GM21515 (cell line): ENCODE results near the gene CASP9.

Experiments used
- ATAC-seq: cut with Tn5 transposase; IDR thresholded peaks from one replicate; pipeline ENCODE4 v1.9.1; 2021; ENCODE audit not compliant: unreplicated experiment

The CASP9 gene

GRCh38 chr1:15451014-15451722 is 72.8 kb downstream of the CASP9 start:
- ATAC-seq: no peak

GRCh38 chr1:15449567-15449966 is 74.4 kb downstream of the CASP9 start:
- no peak for ATAC-seq

- ATAC-seq: no peak
Measured at GRCh38 chr1:15448877-15449462, 75.0 kb downstream of the CASP9 start.

DNA sequence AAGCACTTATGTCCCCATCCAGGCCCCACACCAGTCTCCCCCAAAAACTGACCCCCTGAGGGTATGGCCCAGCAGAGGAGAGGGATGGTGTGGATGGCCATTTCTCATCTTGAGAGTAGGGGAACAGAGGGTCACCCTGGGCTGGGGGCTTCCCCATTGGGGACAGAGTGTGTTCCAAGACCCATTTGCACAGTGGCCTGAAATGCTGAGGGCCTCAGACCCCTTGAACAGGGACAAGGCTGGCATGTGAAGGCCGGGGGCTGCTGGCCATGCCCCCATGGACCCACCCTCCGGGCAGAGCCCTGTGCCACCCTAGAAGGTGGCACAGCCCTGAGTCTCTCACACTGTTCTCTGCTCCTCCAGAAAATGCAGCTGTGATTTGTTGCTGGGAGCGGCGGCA is 77.8 kb downstream of the CASP9 start:
- no peak for ATAC-seq

GRCh38 chr1:15445390-15446122 is 78.5 kb downstream of the CASP9 start:
- ATAC-seq: no peak

- ATAC-seq: no peak
Measured at GRCh38 chr1:15444468-15445389, 79.3 kb downstream of the CASP9 start.

DNA sequence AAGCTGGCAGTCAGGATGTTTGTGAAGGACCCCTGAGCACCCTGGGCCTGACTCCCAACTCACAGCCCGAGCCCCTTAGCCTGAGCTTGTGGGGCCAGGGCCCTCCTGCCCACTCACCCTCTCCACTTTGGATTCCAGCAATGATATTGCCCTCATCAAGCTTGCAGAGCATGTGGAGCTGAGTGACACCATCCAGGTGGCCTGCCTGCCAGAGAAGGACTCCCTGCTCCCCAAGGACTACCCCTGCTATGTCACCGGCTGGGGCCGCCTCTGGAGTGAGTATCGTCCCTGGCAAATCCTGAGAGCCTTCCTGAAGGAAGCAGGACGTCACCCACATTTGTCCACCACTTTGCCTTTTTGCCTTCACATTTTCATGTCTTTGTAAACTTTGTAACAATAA is 80.7 kb downstream of the CASP9 start:
- ATAC-seq: no peak

DNA sequence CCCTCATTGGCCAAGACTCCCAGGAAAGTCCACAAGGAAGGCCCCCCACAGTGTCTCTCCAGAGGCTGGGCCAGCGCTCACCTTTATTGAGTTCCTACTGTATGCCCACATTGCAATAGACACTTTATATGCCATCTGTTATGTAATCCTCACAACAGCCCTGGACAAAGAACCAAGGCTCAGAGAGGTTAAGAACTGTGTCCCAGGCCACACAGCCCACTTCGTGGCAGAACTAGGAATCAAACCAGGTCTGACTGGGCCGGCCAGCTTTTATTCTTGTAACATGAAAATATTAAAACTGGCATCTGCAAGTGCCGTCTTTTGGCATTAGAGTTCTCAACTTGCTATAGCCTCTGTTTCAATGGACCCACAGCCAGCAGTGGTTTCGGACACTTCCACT is 81.3 kb downstream of the CASP9 start:
- no peak for ATAC-seq

- no peak for ATAC-seq
Measured at GRCh38 chr1:15442119-15442518, 81.9 kb downstream of the CASP9 start.
